ENCODE results near the gene VAMP2.

VAMP2 gene

GRCh38 chr17:8142887-8143580 lies 19.7 kb downstream of the VAMP2 start:
- no peak for DNase-seq (ENCODE audit: low read depth)

DNA sequence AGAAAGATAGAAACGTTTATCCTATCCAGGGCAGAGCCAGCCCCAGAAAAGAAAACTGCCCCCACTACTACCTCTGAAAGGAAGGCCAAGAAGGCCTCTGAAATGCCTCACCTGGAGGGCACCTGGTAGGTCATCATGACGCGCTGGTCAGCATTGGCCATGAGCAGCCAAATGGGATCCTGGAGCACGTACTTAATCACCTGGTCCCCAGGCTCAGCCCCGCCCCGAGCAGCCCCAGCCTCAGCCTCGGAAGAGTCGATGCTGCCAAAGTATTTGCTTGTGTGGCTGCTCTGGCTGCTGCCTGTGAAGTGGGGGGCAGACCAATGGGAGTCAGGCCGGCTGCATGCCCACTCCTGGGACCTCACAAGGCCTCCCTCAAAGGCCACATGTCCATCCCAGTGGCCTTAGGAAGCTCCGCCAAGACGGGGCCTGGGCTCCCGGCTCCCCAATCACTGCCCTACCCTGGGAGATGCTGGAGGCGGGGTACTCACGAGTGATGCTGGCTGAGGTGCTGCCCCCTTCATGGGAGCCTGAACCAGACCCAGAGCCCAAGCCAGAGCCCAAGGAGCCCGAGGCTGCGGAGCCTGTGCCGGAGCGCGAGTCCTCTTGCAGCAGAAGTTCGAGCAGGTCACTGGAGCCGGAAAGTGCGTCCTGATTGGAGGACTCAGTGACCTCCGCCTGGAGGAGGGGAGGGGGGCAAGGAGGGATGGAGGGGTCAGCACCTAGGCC lies 20.4 kb downstream of the VAMP2 start:
- no peak for DNase-seq (ENCODE audit: low read depth)

- no peak for DNase-seq (ENCODE audit: low read depth)
These were observed 21.0 kb downstream of the VAMP2 start for GRCh38 chr17:8141741-8142140.

- DNase-seq (ENCODE audit: low read depth), result no peak
These were observed 21.7 kb downstream of the VAMP2 start for GRCh38 chr17:8141045-8141444.

DNA sequence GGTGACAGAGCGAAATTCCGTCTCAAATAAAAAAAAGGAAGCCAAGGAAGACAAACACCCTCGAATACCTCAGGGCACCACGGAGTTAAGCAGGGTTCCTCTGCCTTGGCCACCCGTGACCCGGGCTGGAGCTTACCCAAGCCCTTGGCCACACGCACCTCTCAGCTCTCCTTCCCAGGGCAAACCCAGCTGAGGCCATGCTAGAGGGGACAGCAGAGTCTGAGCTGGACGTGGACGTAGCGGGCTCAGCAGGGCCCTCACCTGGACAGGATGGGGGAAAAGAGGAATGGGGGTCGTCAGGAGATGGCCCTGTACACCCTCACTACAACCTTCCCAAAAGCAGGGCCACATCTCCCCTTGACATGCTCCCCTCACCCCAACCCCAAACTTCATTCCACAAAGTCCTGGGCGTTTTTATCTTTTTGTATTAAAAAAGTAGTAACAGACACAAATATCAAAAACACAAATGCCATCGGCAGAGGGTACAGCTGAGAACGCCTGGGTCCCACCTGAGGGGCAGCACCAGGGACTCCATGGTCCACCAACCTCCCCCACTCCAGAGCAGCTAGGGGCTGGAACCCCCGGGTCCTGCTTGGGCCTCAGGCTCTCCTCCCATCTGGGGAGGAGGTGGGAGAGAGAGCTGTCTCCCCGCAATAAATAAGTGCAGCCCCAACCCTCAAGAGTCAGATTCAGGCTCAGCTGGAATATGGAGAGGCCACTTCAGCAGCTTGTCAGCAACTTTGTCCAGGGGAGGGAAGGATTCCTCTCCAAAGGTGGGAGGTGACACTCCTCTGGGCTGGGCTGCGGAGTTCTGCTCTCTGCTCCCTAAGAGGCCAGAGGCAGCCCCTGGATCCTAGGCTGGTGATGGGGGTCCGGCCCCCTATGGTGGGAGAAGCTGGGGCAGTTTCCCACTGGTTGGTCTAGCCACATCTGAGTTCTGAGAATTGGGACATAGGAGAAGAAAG lies 22.4 kb downstream of the VAMP2 start:
- DNase-seq (ENCODE audit: low read depth), result no peak

GRCh38 chr17:8138672-8139371 lies 23.9 kb downstream of the VAMP2 start:
- DNase-seq (ENCODE audit: low read depth), result peak; percentile 99

GRCh38 chr17:8138374-8138671 lies 24.4 kb downstream of the VAMP2 start:
- DNase-seq (ENCODE audit: low read depth), result no peak

GRCh38 chr17:8137645-8138373 lies 24.9 kb downstream of the VAMP2 start:
- peak; percentile 20 for DNase-seq (ENCODE audit: low read depth)

GRCh38 chr17:8133941-8134340 lies 28.8 kb downstream of the VAMP2 start:
- DNase-seq (ENCODE audit: low read depth), result no peak

DNA sequence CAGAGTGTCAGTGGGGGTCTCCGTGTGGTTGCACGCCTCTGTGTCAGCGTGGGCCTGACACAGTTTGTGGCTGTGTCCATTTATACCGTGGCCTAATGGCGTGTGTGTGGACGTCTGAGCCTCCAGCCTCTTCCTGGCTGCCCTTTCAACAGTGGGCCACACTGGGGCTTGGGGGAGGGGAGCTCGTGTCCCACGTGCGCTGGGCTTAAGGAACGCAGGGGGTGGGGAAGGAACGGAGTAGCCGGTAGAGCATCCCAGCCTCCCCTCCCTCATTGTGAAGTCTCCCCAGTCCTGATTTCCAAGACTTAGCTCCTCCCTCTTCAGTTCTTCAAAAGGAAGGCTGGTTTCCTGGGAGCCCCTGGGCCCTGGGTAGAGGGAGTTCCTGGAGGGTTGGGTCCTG lies 29.3 kb downstream of the VAMP2 start:
- no peak for DNase-seq (ENCODE audit: low read depth)

DNA sequence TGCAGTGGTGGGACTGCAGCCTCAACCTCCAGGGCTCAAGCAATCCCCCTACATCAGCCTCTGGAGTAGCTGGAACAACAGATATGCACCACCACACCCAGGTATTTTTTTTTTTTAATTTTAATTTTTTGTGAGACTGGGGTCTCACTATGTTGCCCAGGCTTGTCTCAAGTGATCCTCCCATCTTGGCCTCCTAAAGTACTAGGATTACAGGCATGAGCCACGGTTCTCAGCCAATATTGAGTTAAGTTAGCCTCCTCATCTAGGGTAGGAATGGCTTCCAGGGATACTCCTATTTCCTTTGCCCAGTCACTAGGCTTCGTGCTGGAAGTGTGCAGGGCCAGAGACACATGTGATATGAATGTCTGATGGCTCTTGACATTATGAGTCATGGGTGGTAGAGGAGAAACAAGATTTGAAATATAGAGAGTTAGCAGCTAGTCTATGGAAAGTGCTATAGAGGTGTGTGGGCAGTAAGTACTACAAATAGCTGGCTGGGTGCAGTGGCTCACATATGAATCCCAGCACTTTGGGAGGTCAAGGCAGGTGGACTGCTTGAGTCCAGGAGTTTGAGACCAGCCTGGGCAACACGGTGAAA lies 30.8 kb downstream of the VAMP2 start:
- DNase-seq (ENCODE audit: low read depth), result peak; percentile 62

DNA sequence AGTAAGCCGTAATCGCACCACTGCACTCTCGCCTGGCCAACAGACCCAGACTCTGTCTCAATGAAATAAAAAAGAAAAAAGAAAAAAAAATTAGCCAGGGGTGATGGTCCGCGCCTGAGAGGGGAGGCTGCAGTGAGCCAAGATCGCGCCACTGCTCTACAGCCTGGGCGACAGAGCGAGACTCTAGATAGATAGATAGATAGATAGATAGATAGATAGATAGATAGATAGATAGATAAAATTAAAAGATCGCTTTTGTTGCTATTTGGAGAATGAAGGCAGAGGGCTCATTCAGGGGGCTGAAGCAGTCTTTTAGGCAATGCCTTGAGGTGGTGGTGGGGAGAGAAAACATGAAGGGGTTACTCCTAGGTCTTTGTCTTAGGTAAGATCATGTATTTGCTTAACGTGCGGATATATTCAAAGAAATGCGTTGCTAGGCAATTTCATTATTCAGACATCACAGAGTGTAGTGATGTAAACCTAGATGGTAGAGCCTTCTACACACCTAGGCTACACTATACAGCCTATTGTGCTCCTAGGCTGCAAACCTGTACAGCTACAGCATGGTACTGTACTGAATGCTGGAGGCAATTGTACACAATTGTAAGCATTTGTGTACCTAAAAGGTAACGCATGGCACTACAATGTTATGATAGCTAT lies 34.5 kb downstream of the VAMP2 start:
- DNase-seq (ENCODE audit: low read depth), result no peak

DNA sequence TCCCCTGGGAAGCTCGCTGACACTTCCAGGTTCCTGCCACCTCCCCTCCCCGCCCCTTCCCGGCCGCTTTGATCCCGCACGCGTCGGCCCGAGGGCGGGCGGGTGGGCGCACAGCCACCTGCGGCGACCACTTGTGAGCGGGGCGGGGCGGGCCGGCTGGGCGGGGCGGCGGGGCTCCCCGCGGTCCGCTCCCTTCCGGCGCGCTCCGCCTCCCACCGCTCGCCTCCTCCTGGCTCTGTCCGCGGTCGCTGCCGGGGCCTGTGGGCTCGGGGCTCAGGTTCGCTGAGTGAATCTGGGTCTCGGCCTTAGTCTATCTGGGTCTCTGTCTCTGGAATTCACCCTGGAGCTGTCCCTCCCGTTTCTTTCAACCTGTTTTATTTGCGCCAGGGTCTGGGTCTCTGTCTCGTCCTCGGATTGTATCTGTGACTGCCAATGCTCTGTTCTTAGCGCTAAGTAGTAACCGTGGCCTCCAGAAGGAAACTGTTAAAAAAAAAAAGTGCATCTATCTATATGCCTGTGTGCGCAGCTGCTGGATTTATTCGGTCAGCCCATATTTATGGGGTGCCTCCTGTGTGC lies 36.2 kb downstream of the VAMP2 start:
- peak; percentile 51 for DNase-seq (ENCODE audit: low read depth)

DNA sequence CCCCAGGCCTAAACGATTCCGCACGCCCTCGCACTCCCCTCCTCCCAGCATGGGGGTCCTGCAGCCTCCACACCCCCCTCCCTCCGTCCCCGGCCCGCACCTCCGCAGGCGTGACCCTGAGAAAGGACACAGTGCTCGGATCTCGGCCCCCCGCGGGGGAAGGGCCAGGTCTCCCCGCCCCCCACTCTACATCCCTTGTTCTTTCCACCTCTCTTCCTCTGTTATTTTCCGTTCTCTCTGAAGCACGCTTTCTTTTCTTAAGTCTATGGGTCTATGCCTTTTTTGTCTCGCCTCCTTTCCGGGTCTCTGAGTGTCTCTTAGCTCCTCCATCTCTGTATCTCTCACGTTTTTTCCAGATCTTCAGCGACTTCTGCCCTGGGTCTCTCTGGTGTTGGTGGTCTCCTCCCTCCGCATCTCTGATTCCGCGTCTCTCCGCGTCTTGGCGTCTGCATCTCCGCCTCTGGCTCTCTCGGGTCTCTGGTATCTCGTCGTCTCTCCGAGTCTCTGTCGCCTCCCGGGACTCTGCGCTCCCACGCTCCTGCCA lies 36.7 kb downstream of the VAMP2 start:
- DNase-seq (ENCODE audit: low read depth), result peak; percentile 40

DNA sequence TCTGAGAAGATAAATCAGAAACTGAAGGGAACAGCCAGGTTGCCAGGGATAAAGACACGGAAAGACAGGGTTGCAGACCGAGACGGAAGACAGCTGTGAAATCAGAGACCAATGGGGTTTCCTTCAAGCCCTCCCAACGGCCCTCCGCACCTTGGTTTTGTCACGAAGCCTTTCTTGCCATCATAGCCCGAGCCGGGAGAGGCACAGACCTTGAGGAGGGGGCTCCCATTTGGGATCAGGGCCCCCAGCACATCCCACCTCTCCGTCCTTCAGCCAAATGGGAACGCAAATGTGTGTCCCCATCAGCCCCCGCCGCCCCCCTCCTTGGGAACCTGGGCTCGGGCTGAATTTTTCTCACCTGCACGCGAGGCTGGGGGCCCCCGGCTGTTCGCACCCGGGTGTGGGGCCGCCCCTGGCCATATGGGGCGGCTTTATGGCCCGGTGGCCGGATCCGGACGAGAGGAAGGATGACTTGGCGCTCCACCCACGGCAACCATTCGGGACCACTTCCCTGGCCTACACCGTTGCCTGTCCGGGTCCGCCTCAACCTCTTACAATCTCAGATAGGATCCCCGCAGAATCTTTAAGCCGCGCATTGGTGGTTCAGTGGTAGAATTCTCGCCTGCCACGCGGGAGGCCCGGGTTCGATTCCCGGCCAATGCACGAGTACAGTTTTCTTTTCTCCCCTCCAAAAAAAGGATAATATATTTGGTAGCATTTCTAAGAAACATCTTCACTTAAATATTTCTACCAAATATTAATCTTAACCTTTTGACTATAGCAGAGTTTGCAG lies 37.4 kb downstream of the VAMP2 start:
- peak; percentile 78 for DNase-seq (ENCODE audit: low read depth)

- DNase-seq (ENCODE audit: low read depth), result peak; percentile 34
These were observed 38.2 kb downstream of the VAMP2 start for GRCh38 chr17:8124350-8125153.

DNA sequence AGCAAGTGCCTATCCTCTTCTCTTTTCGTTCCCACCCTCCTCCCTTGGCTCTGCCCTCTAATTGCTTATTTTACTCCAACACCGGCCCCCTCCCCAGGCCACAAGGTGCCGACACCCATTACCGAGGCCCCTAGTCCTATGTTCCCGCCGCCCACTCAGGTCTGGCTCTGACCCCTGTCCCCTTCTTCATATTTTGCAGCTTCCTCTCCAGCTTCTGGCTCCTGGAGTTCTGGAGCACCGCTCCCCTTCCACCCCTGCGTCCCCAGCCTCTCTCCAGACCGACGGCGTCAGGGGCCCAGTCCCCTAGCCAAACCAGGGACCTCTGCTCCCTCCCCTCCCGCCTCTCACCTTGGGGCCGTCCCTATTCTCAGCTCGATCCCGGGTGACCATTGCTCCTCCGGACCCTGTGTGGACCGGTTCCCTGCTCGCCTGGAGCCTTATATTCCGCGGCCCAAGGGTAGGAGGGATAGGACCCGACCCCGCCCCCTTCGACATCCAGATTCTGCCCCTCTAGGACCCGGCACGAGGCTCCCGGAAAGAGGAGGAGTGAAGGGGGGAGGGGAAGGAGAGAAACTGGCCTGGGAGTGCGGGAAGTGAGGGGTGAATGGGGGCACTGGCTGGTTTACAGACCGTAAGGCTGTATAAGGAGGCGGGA lies 38.9 kb downstream of the VAMP2 start, which contains the start of gene HES7:
Gene HES7 (minus strand): TSS at position 412 of the 655 bp plus-strand sequence. CDS start 22 bp downstream, at position 390.
- peak; percentile 32 for DNase-seq (ENCODE audit: low read depth)
